HG02885 (cell line): ENCODE results near the gene CELA2B.
"Not testable (repeated sequence)": the region's sequence is repeated elsewhere in the genome, so short reads cannot be mapped to it uniquely, and the experiment has no call there.

Experiments used
- ATAC-seq: cut with Tn5 transposase; IDR thresholded peaks from one replicate; pipeline ENCODE4 v1.9.1; 2021; ENCODE audit warnings: mild to moderate bottlenecking; ENCODE audit not compliant: unreplicated experiment, poor library complexity

Gene CELA2B

GRCh38 chr1:15465674-15466073 is 10.2 kb upstream of the CELA2B start:
- no peak for ATAC-seq

- ATAC-seq: not testable (repeated sequence)
These were observed 8.8 kb upstream of the CELA2B start for GRCh38 chr1:15466955-15467625.

GRCh38 chr1:15468145-15468544 is 7.8 kb upstream of the CELA2B start:
- no peak for ATAC-seq

GRCh38 chr1:15469361-15469760 is 6.5 kb upstream of the CELA2B start:
- ATAC-seq: no peak

- not testable (repeated sequence) for ATAC-seq
These were observed 6.0 kb upstream of the CELA2B start for GRCh38 chr1:15469821-15470448.

- ATAC-seq: not testable (repeated sequence)
These were observed 4.8 kb upstream of the CELA2B start for GRCh38 chr1:15471067-15471466.

GRCh38 chr1:15471723-15472122 is 4.2 kb upstream of the CELA2B start:
- ATAC-seq: not testable (repeated sequence)

- ATAC-seq: no peak
These were observed 3.3 kb upstream of the CELA2B start for GRCh38 chr1:15472587-15472986.

GRCh38 chr1:15476927-15477326 is 1.0 kb downstream of the CELA2B start:
- no peak for ATAC-seq

- ATAC-seq: no peak
These were observed 1.8 kb downstream of the CELA2B start for GRCh38 chr1:15477646-15478212.

GRCh38 chr1:15479654-15480347 is 3.9 kb downstream of the CELA2B start:
- ATAC-seq: no peak

- not testable (repeated sequence) for ATAC-seq
These were observed 6.6 kb downstream of the CELA2B start for GRCh38 chr1:15482455-15482854.

GRCh38 chr1:15482983-15483543 is 7.2 kb downstream of the CELA2B start:
- ATAC-seq: not testable (repeated sequence)

- no peak for ATAC-seq
These were observed 8.1 kb downstream of the CELA2B start for GRCh38 chr1:15483971-15484370.

GRCh38 chr1:15484443-15484842 is 8.5 kb downstream of the CELA2B start:
- not testable (repeated sequence) for ATAC-seq

GRCh38 chr1:15485636-15486035 is 9.7 kb downstream of the CELA2B start:
- ATAC-seq: no peak

GRCh38 chr1:15486844-15487610 is 11.1 kb downstream of the CELA2B start:
- ATAC-seq: not testable (repeated sequence)

- no peak for ATAC-seq
These were observed 12.5 kb downstream of the CELA2B start for GRCh38 chr1:15488371-15488770.

GRCh38 chr1:15489052-15489736 is 13.3 kb downstream of the CELA2B start:
- no peak for ATAC-seq
